Panc1 (cell line): Measurements from ENCODE around the gene CENPE. TPM values are rescaled to one million over a fixed set of nuclear protein-coding genes. Genes with fewer than 3 reads are reported as not detected.

ENCODE experiments used
- ATAC-seq: fragments of 200-7000 bp; cut with Tn5 transposase; 2 replicates; pipeline ENCODE4 v1.9.1; 2020; ENCODE audit warnings: mild to moderate bottlenecking, moderate library complexity
- Bru-seq: library from RNA; stranded (reverse); fragments of 400-500 nt; gene quantifications from one replicate; lab custom pipeline; 2021; lab: Mats Ljungman, UMichigan
- BruChase-seq, 2 experiments: library from RNA; stranded (reverse); fragments of 400-500 nt; gene quantifications; one replicate each; lab custom pipeline; 2021; lab: Mats Ljungman, UMichigan
- BruUV-seq: library from RNA; stranded (reverse); fragments of 400-500 nt; replicated peaks from 2 replicates; lab custom pipeline; 2021; lab: Mats Ljungman, UMichigan
- CTCF ChIA-PET: fragments of 300-600 bp; sonication (Branson Sonifier 250); formaldehyde crosslinking; loops from one replicate; lab custom pipeline; 2022; ENCODE audit warnings: antibody characterized with exemption; lab: Charles Lee
- POLR2A ChIA-PET: fragments of 300-600 bp; sonication (Branson Sonifier 250); formaldehyde crosslinking; loops from one replicate; lab custom pipeline; 2022; ENCODE audit warnings: antibody characterized with exemption; lab: Charles Lee
- DNase-seq: peaks from one replicate; pipeline ENCODE4 v3.0.0-alpha.2; 2010; ENCODE audit warnings: low read depth, low spot score
- H3K27ac ChIP-seq: 2 replicates; pipeline ENCODE4 v1.5.1; 2011; ENCODE audit warnings: mild to moderate bottlenecking, low read length, inconsistent platforms
- H3K27me3 ChIP-seq: fragments of 200-500 bp; sonication (Bioruptor generic); 2 replicates; pipeline ENCODE4 v1.6.0; 2014; ENCODE audit warnings: low read length, inconsistent platforms; ENCODE audit not compliant: control insufficient read depth, insufficient read depth
- H3K36me3 ChIP-seq: fragments of 200-500 bp; sonication (Bioruptor generic); 2 replicates; pipeline ENCODE4 v1.5.1; 2014; ENCODE audit warnings: inconsistent platforms, mild to moderate bottlenecking, low read length, moderate library complexity; ENCODE audit not compliant: control insufficient read depth, insufficient read depth
- H3K4me1 ChIP-seq: 2 replicates; pipeline ENCODE4 v1.5.1; 2011; ENCODE audit warnings: inconsistent platforms, mild to moderate bottlenecking, low read length, moderate library complexity; ENCODE audit not compliant: control insufficient read depth, insufficient read depth
- H3K4me3 ChIP-seq, 2 experiments: 2 replicates each; pipeline ENCODE4 v1.5.1; 2011 to 2012; ENCODE audit warnings: low read depth in 2 of 2, low read length in 2 of 2, mild to moderate bottlenecking in 2 of 2, inconsistent platforms in 1 of 2, moderate library complexity in 1 of 2
- H3K9me3 ChIP-seq: fragments of 200-500 bp; sonication (Bioruptor generic); 2 replicates; pipeline ENCODE4 v1.5.1; 2014; ENCODE audit warnings: low read depth, mild to moderate bottlenecking, inconsistent platforms, low read length, moderate library complexity; ENCODE audit not compliant: control insufficient read depth, insufficient read depth
- CTCF ChIP-seq: fragments of 450-650 bp; IDR thresholded peaks from 2 replicates; pipeline ENCODE4 v1.5.1; 2017; ENCODE audit warnings: mild to moderate bottlenecking
- POLR2AphosphoS5 ChIP-seq: IDR thresholded peaks from 2 replicates; pipeline ENCODE4 v1.6.1; 2012; ENCODE audit warnings: mild to moderate bottlenecking, low read depth, low read length, moderate library complexity
- REST ChIP-seq, 2 experiments: IDR thresholded peaks; 2 replicates each; pipeline ENCODE4 v1.6.1; 2011 to 2012; ENCODE audit warnings: low read depth in 2 of 2, control low read depth in 1 of 2, low read length in 1 of 2, mild to moderate bottlenecking in 1 of 2, moderate library complexity in 1 of 2; ENCODE audit not compliant: insufficient read depth in 1 of 2
- SIN3A ChIP-seq: IDR thresholded peaks from 2 replicates; pipeline ENCODE4 v1.6.1; 2012; ENCODE audit warnings: low read depth, mild to moderate bottlenecking, low read length, moderate library complexity, borderline replicate concordance; ENCODE audit not compliant: insufficient read depth
- TCF7L2 ChIP-seq: IDR thresholded peaks from 2 replicates; pipeline ENCODE4 v1.6.1; 2011; ENCODE audit warnings: mild to moderate bottlenecking, low read depth, low read length, inconsistent platforms
- in situ Hi-C: cut with HindIII; loops from 2 replicates; pipeline ENCODE4 v1.10.0; 2016; ENCODE audit warnings: low sequenced_read_pairs, low pct_unique_long_range_greater_than_20kb
- intact Hi-C: fragments of 100-400 bp; cut with micrococcal nuclease; formaldehyde crosslinking; loops from one replicate; pipeline ENCODE4 v1.10.0; 2022; ENCODE audit not compliant: unreplicated experiment
- long read RNA-seq: library from polyadenylated mRNA; unstranded; transcript quantifications from one replicate; pipeline ENCODE4 v2.0.0, GENCODE V29; 2021; ENCODE audit not compliant: unreplicated experiment
- polyA plus RNA-seq: library from polyadenylated mRNA; unstranded; fragments of >200 nt; gene quantifications from one replicate; pipeline ENCODE4 v1.2.1, GENCODE V29; 2012; ENCODE audit warnings: missing spikeins; ENCODE audit not compliant: insufficient read length
- total RNA-seq: library from RNA; stranded (reverse); gene quantifications from one replicate; pipeline ENCODE4 v1.2.1, GENCODE V29; 2021; ENCODE audit not compliant: unreplicated experiment

CENPE gene
- total RNA-seq: 25.2 TPM
- polyA plus RNA-seq: 3.9 TPM
- Bru-seq, nascent RNA: percentile 85 among the genes with signal in this experiment
- BruChase-seq, experiment 1, labeled RNA remaining after a 2-hour chase: percentile 81 among the genes with signal in this experiment
- percentile 85 among the genes with signal in this experiment for BruChase-seq, experiment 2, labeled RNA remaining after a 6-hour chase
- long read RNA-seq, partial matches to known transcripts: 12 of 17 reads
- long read RNA-seq, other reads (novel, unspliced or antisense): 5 of 17 reads

- ChIA-PET CTCF (no interaction called here), POLR2A (no interaction called here)
- intact Hi-C loops (no loop called here), in situ Hi-C loops (no loop called here)
- TF ChIP-seq POLR2AphosphoS5: peak; percentile 56; the same call in 1 of the 2 replicates
- no peak for TF ChIP-seq CTCF
- TF ChIP-seq TCF7L2: 0 out of 2 replicates have a peak, but pooled peaks have one; percentile 37
- TF ChIP-seq REST (IDR thresholded peaks at IDR 0.05; ENCODE audit: insufficient read depth in 1 of 2, low read depth in 2 of 2, low read length in 1 of 2): no peak
- peak; percentile 75; the same call in 1 of the 2 replicates for TF ChIP-seq SIN3A
- peaks cover 5% of the 10 kb centered on the region; the same call in 1 of the 2 replicates for H3K4me1 ChIP-seq
- H3K27me3 ChIP-seq: no peaks in the 10 kb centered on the region
- DNase-seq: peak; percentile 55
- H3K9me3 ChIP-seq: no peaks in the 10 kb centered on the region
- peak within 1 kb of the TSS; percentile 91 for H3K27ac ChIP-seq
- no TSS peak for BruUV-seq
- peak; percentile 95 for ATAC-seq
- peaks cover 26% of the 10 kb centered on the region for H3K36me3 ChIP-seq
- H3K4me3 ChIP-seq: peak within 1 kb of the TSS; percentile 63 to 83
These were observed at the start of gene CENPE for GRCh38 chr4:103198111-103198765. TSS of gene CENPE (minus strand) at chr4:103198343. CDS start at chr4:103198319, 24 bp downstream.

GRCh38 chr4:103244251-103244650 lies 46.1 kb upstream of the CENPE start:
- CTCF ChIA-PET: no interaction called here

More at GRCh38 chr4:103244251-103244650, 46.1 kb upstream of the CENPE start:
- Histone ChIP-seq H3K9me3 (no peaks in the 10 kb centered on the region), H3K4me3 (no peak overlapping the region), H3K27me3 (no peaks in the 10 kb centered on the region), H3K4me1 (no peaks in the 10 kb centered on the region), H3K27ac (no peak overlapping the region), H3K36me3 (no peaks in the 10 kb centered on the region)
- DNase-seq: no peak
- BruUV-seq: no TSS peak
- POLR2A ChIA-PET: no interaction called here
- no peak for TF ChIP-seq POLR2AphosphoS5
- no peak for TF ChIP-seq CTCF
- TF ChIP-seq SIN3A: no peak
- TF ChIP-seq TCF7L2: no peak
- no peak for TF ChIP-seq REST (IDR thresholded peaks at IDR 0.05; ENCODE audit: insufficient read depth in 1 of 2, low read depth in 2 of 2, low read length in 1 of 2)
- no peak for ATAC-seq
- intact Hi-C loops (no loop called here), in situ Hi-C loops (no loop called here)
